DMS 273 treated with DMSO at 0.1 percent for 48 hours (cell line): ENCODE results near the gene FAM72A.
"Not testable (repeated sequence)": the region's sequence is repeated elsewhere in the genome, so short reads cannot be mapped to it uniquely, and the experiment has no call there.

Source experiments
- DNase-seq: peaks from one replicate; lab custom pipeline; 2025; lab: John Stamatoyannopoulos, UW

The FAM72A gene

DNA sequence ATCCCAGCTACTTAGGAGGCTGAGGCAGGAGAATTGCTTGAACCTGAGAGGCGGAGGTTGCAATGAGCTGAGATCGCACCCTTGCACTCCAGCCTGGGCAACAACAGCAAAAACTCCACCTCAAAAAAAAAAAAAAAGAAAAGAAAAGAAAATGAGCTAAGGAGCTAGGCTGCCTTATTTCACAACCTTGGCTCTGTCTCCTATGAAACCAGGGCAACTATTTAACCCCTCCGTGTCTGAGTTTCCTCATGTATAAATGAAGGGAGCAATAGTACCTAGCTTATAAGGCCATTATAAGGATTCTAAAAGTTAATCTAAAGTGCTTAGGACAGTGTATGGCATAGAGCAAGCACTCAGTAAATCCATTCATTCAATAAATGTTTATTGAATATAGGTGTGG, 32.8 kb downstream of the FAM72A start:
- not testable (repeated sequence) for DNase-seq

- not testable (repeated sequence) for DNase-seq
Measured at GRCh38 chr1:206167350-206168029, 35.1 kb downstream of the FAM72A start.

DNA sequence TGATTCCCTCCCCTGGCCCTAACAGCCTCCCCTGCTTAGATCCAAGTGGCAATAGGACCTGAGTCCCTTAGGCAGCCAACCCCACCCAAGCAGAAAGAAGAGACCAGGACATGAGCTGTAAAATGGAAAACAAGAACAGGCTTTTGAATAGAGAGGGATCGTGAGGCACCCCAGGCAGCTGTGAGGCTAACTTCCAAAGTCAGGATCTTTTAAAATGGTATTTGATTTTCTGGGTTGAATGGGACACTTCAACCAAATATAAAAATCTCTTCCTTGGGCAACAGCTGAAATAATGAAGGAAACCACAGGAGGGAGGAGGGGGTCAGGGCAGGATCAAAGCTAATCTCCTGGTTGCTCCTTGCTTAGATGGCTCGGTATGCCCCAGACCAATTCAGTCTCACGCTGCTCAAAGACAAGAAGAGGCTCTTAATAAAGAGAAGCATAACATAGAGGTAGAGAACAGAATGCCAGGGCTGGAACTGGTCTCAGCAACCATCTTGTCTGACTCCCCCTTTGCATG, 56.8 kb downstream of the FAM72A start:
- no peak for DNase-seq

DNA sequence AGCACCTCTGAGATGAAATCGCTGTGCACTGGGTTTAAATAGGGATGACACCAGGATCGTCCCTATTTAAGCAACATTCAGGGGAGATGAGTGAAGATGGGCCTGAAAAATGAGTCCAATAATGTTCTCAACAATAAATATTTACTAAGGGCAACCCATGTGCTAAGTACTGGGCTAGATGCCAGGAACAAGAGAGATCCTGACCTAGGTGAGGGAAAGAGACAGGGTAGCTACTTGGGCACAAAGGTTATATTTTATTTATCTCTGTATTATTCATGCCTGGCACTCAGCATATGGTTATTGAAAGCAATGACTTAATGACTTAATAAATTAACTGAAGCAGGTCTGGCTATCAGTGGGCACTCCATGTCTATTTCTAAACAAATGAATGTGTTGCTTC, 58.0 kb downstream of the FAM72A start:
- no peak for DNase-seq

DNA sequence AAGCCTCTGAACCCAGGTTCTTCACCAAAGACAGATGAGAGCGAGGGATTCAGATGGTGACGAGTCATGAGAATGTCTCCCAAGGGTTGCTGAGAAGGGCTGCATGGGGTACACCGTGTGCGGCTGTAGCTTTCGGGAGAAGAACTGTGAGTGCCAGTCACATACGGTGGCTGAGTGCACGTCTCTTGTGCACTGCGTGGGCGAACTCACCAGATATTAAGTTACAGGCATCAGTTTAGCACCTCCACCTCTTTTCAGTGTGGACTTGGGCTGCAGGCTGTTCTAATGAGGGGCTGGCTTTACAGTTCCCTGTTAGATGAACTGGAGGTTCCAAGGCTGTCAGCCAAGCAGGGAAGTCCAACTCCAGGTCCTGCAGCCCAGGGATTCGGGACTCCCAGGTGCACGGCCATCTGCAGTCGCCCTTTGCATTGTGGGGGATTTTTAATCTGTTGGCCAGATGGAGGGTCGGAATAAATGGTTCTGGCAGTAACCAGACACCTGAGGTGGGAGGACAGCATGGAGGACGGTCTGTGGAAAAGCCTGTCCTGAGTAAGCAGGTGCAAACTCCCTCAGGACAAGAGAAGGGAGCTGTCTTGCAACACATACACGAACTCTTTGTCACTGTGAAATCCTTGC, 59.0 kb downstream of the FAM72A start:
- DNase-seq: peak; percentile 44

DNA sequence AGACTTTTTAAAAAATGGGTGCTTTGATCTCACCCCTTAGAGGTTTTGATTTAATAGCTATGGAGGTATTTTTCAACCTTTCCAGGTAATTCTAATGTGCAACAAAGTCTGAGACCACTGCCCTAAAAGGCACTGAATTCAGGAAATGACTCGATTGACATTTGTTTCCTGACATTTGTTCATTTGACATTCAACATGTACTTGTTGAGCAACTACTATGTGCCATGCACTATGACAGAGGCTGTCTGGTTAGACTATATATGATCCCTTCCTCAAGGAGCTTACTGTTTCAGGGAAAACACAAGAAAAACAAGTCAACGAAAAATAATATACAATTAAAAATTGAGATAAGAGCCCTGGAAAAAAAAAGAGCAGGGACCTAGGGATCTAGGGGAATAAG, 59.9 kb downstream of the FAM72A start:
- no peak for DNase-seq

DNA sequence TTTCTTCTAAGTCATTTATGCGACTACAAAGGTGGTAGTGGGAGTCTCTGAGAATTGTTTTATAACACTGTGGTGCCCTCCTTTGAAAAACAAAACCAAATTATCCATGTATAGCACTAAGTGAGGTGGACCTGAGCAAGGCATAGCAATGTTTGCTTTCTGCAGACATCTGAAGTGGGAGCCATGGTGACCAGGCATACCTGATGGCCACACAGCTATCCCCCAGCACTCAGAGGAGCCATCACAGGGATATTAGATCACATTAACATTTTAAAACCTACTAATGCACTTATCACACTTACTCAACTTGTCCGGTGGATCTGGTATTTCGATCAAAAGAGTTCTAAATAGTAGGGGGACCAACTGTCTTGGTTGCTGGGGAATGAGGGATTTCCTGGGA, 60.6 kb downstream of the FAM72A start:
- DNase-seq: no peak

GRCh38 chr1:206136241-206136640, 66.4 kb downstream of the FAM72A start:
- no peak for DNase-seq
